Ishikawa (cell line): ENCODE results near the gene ATP2B2.

Experiments used
- CEBPB ChIP-seq: IDR thresholded peaks from 2 replicates; pipeline ENCODE4 v1.6.1; 2012
- CREB1 ChIP-seq: IDR thresholded peaks from 2 replicates; pipeline ENCODE4 v1.6.1; 2012; ENCODE audit warnings: low read depth
- EGR1 ChIP-seq: IDR thresholded peaks from 2 replicates; pipeline ENCODE4 v1.6.1; 2012
- EP300 ChIP-seq: IDR thresholded peaks from 2 replicates; pipeline ENCODE4 v1.6.1; 2012; ENCODE audit warnings: borderline replicate concordance
- FOXM1 ChIP-seq: IDR thresholded peaks from 2 replicates; pipeline ENCODE4 v1.6.1; 2012; ENCODE audit warnings: low read depth, borderline replicate concordance
- NFIC ChIP-seq: IDR thresholded peaks from 2 replicates; pipeline ENCODE4 v1.6.1; 2012
- RAD21 ChIP-seq: IDR thresholded peaks from 2 replicates; pipeline ENCODE4 v1.6.1; 2012; ENCODE audit warnings: low read depth
- TAF1 ChIP-seq: IDR thresholded peaks from 2 replicates; pipeline ENCODE4 v1.6.1; 2012; ENCODE audit warnings: low read depth, mild to moderate bottlenecking
- TCF12 ChIP-seq: IDR thresholded peaks from 2 replicates; pipeline ENCODE4 v1.6.1; 2012; ENCODE audit warnings: low read depth
- TEAD4 ChIP-seq: IDR thresholded peaks from 2 replicates; pipeline ENCODE4 v1.6.1; 2012
- YY1 ChIP-seq: IDR thresholded peaks from 2 replicates; pipeline ENCODE4 v1.6.1; 2012; ENCODE audit warnings: low read depth
- ZBTB7A ChIP-seq: IDR thresholded peaks from 2 replicates; pipeline ENCODE4 v1.6.1; 2012; ENCODE audit warnings: low read depth
- TF ChIP-seq, protein P1 (sequence below): IDR thresholded peaks from 2 replicates; pipeline ENCODE4 v1.6.1; 2012; ENCODE audit warnings: low read depth, mild to moderate bottlenecking
- TF ChIP-seq, protein P2 (sequence below): IDR thresholded peaks from 2 replicates; pipeline ENCODE4 v1.6.1; 2012
- TF ChIP-seq, protein P3 (sequence below): IDR thresholded peaks from 2 replicates; pipeline ENCODE4 v1.6.1; 2012

The ATP2B2 gene

DNA sequence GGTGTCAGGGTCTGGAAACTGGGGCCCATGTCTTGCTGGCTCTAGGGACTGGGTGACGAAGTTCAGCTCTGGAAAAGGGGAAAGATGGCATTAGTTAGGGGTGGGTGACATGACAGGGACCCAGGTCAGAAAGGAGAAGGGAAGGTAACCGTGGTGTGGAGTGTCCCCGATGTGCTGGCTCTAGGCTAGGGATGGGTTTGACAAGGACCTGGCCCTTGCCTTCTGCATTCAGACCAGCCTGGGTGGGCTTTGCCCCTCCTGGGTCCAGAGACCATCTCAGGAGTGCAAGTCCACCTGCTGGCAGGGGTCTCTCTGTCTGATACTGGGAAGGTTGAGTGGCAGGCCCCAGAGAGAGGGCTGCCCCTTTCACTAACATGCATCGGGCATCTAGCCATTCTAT is 28.7 kb upstream of the ATP2B2 start:
- TF ChIP-seq EP300 (no peak), FOXM1 (no peak), CEBPB (no peak), NFIC (no peak), CREB1 (no peak), RAD21 (no peak), TEAD4 (no peak), TCF12 (no peak), TAF1 (no peak), EGR1 (no peak), YY1 (no peak)
- TF ChIP-seq, protein P1, sequence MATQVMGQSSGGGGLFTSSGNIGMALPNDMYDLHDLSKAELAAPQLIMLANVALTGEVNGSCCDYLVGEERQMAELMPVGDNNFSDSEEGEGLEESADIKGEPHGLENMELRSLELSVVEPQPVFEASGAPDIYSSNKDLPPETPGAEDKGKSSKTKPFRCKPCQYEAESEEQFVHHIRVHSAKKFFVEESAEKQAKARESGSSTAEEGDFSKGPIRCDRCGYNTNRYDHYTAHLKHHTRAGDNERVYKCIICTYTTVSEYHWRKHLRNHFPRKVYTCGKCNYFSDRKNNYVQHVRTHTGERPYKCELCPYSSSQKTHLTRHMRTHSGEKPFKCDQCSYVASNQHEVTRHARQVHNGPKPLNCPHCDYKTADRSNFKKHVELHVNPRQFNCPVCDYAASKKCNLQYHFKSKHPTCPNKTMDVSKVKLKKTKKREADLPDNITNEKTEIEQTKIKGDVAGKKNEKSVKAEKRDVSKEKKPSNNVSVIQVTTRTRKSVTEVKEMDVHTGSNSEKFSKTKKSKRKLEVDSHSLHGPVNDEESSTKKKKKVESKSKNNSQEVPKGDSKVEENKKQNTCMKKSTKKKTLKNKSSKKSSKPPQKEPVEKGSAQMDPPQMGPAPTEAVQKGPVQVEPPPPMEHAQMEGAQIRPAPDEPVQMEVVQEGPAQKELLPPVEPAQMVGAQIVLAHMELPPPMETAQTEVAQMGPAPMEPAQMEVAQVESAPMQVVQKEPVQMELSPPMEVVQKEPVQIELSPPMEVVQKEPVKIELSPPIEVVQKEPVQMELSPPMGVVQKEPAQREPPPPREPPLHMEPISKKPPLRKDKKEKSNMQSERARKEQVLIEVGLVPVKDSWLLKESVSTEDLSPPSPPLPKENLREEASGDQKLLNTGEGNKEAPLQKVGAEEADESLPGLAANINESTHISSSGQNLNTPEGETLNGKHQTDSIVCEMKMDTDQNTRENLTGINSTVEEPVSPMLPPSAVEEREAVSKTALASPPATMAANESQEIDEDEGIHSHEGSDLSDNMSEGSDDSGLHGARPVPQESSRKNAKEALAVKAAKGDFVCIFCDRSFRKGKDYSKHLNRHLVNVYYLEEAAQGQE = no peak
- TF ChIP-seq, protein P2, sequence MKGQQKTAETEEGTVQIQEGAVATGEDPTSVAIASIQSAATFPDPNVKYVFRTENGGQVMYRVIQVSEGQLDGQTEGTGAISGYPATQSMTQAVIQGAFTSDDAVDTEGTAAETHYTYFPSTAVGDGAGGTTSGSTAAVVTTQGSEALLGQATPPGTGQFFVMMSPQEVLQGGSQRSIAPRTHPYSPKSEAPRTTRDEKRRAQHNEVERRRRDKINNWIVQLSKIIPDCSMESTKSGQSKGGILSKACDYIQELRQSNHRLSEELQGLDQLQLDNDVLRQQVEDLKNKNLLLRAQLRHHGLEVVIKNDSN = no peak

DNA sequence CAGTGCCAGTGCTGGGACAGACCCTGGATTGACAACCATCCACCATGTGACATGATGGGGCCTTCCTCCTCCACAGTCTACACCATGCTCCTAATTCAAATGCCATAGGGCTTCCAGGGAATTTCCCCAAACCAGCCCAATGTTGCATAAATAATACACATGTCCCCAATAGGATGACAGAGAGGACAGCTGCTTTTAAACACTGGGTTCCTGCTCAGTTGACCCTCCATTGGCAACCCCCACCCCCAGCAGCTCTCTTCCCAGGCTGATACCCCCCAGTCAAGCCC is 28.3 kb upstream of the ATP2B2 start:
- TF ChIP-seq EGR1 (no peak), TAF1 (no peak), FOXM1 (no peak), EP300 (no peak), TCF12 (no peak), ZBTB7A (no peak), NFIC (no peak), CREB1 (no peak), YY1 (no peak), TEAD4 (no peak), RAD21 (no peak), CEBPB (no peak)
- TF ChIP-seq, protein P2 = no peak
- TF ChIP-seq, protein P1 = no peak
- TF ChIP-seq, protein P3, sequence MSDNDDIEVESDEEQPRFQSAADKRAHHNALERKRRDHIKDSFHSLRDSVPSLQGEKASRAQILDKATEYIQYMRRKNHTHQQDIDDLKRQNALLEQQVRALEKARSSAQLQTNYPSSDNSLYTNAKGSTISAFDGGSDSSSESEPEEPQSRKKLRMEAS = no peak

DNA sequence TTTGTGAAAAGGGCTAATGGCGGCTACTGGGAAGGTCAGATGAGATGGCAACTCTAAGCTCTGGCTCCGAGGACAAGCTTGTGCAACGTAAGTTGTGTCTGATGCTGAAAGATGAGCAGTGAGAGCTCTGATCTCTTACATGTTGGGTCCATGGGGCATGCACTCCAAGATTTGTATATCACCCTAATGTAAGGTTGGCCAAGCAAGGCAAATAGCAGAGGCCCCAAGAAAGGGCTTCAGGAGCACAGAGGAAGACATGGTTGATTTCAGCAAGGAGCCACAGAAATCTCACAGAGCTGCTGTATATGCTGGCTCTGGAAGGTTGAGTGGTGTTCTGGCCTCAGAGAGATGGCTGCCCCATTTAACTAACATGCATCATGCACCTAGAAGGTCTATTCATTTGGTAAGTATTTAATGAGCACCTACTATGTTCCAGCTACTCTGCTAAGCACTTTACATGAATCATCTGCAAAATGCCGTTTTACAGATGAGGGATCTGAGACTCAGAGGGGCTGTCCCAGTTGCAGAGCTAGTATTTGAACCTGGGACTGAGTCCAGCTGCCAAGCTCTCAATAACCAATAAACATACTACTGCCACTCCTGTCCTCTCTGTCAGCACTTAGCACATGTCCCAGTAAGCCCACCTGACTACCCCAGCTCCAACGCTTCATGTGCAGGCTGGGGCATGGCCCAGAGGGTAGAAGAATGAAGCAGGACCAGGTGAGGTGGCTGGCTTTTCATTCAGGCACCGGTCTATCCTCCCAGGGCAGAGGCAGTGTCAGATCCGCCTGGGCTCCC is 27.8 kb upstream of the ATP2B2 start:
- TF ChIP-seq TAF1 (no peak), FOXM1 (no peak), CREB1 (no peak), EGR1 (no peak), RAD21 (no peak), EP300 (no peak), ZBTB7A (no peak), TEAD4 (no peak), NFIC (no peak), CEBPB (no peak), TCF12 (no peak), YY1 (no peak)
- TF ChIP-seq, protein P2 = no peak
- TF ChIP-seq, protein P3 = no peak
- TF ChIP-seq, protein P1 = no peak

DNA sequence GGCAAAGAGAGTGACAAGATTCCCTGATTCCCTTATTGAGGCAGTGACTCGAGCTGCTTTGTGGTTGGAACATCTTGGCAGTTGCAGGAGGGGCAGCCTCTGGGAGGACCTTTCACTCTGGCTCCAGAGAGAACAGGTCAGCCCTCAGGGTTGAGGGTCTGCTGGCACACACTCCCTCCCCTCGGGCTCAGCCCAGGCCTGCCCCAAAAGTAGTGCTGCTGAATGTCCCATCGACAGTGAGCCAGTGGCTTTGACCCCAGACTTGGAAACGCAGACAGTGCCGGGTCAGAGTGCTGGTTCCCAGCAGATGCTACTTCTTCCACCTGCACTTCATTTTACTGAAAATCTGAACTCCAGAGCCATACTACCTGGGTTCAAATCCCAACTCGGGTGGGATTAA is 25.6 kb upstream of the ATP2B2 start:
- TF ChIP-seq EGR1 = no peak
- TF ChIP-seq CREB1 = no peak
- TF ChIP-seq TAF1 = no peak
- TF ChIP-seq FOXM1 = no peak
- TF ChIP-seq, protein P1 = no peak
- no peak for TF ChIP-seq TCF12
- no peak for TF ChIP-seq RAD21
- TF ChIP-seq EP300 = no peak
- no peak for TF ChIP-seq CEBPB
